Stomach (tissue), 4 donors: ENCODE measurements around the gene IMMT.

Experiments used
- EP300 ChIP-seq: sonication (generic); formaldehyde crosslinking; IDR thresholded peaks from one replicate; pipeline ENCODE4 v1.6.1; 2017; ENCODE audit warnings: antibody characterized with exemption
- POLR2A ChIP-seq, 4 donors: fragments of 450-650 bp; IDR thresholded peaks; one replicate each; pipeline ENCODE4 v1.6.1; 2016; ENCODE audit warnings: antibody characterized with exemption in 4 of 4, control low read depth in 2 of 4, mild to moderate bottlenecking in 1 of 4, moderate library complexity in 1 of 4
- TF ChIP-seq, protein P1 (sequence below), 7 experiments: fragments of 450-650 bp in 4 of 7; fragments of 200-600 bp in 3 of 7; sonication (generic) in 3 of 7; IDR thresholded peaks; one replicate each; pipeline ENCODE4 v1.5.1; 2016 to 2019; ENCODE audit warnings: antibody characterized with exemption in 7 of 7, control low read depth in 2 of 7, mild to moderate bottlenecking in 1 of 7

DNA sequence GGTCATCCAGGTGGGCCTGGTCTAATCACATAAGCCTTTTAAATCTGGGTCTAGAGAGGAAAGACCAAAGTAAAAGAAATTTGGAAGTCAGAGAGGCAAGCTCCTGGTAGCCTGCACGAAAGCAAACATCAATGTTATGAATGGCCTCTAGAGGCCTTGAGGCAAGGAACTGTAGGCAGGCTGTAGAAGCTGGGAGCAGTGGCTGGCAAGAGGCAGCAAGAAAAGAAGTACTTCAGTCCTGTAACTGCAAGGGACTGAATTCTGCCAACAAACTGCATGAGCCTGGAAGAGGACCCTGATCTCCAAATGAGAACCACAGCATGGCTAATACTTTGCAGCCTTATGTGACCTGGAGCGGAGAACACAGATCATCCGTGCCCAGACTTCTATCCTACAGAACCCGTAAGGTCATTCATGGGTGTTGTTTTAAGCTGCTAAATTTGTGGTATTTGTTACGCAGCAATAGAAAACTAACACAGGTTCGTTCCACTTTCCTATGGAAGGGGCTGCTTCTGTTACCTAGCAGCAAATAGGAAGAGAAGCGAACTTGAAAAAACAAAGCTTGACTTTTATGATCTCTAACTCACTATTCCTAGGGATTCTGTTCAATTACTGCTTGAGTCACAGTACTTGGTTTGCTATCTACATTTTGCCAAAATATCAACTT lies 1.2 kb downstream of the IMMT start:
- TF ChIP-seq, protein P1, sequence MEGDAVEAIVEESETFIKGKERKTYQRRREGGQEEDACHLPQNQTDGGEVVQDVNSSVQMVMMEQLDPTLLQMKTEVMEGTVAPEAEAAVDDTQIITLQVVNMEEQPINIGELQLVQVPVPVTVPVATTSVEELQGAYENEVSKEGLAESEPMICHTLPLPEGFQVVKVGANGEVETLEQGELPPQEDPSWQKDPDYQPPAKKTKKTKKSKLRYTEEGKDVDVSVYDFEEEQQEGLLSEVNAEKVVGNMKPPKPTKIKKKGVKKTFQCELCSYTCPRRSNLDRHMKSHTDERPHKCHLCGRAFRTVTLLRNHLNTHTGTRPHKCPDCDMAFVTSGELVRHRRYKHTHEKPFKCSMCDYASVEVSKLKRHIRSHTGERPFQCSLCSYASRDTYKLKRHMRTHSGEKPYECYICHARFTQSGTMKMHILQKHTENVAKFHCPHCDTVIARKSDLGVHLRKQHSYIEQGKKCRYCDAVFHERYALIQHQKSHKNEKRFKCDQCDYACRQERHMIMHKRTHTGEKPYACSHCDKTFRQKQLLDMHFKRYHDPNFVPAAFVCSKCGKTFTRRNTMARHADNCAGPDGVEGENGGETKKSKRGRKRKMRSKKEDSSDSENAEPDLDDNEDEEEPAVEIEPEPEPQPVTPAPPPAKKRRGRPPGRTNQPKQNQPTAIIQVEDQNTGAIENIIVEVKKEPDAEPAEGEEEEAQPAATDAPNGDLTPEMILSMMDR (IDR thresholded peaks at IDR 0.05) = no peak
- TF ChIP-seq POLR2A (IDR thresholded peaks at IDR 0.05) (no peak), EP300 (no peak)
